Subcutaneous adipose tissue (tissue), 4 donors: Measurements from ENCODE around the gene KCNMA1. TPM values are rescaled to one million over a fixed set of nuclear protein-coding genes. Genes with fewer than 3 reads are reported as not detected.

ENCODE experiments used
- total RNA-seq, 4 donors: library from RNA; depleted of rRNA; stranded (reverse); fragments of >200 nt; gene quantifications; one replicate each; pipeline ENCODE4 v1.1.0, GENCODE V29; 2016
- TF ChIP-seq, protein P1 (sequence below): fragments of 450-650 bp; IDR thresholded peaks from one replicate; pipeline ENCODE4 v1.5.1; 2016; ENCODE audit warnings: low read depth, mild to moderate bottlenecking, control low read depth, antibody characterized with exemption, moderate library complexity

The KCNMA1 gene
- total RNA-seq, 4 donors from 2014 or later: 10.3 to 91.5 (median 23.8) TPM

- TF ChIP-seq, protein P1, sequence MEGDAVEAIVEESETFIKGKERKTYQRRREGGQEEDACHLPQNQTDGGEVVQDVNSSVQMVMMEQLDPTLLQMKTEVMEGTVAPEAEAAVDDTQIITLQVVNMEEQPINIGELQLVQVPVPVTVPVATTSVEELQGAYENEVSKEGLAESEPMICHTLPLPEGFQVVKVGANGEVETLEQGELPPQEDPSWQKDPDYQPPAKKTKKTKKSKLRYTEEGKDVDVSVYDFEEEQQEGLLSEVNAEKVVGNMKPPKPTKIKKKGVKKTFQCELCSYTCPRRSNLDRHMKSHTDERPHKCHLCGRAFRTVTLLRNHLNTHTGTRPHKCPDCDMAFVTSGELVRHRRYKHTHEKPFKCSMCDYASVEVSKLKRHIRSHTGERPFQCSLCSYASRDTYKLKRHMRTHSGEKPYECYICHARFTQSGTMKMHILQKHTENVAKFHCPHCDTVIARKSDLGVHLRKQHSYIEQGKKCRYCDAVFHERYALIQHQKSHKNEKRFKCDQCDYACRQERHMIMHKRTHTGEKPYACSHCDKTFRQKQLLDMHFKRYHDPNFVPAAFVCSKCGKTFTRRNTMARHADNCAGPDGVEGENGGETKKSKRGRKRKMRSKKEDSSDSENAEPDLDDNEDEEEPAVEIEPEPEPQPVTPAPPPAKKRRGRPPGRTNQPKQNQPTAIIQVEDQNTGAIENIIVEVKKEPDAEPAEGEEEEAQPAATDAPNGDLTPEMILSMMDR: no peak
These were observed 410.6 kb downstream of the KCNMA1 start for GRCh38 chr10:77226853-77227565.

DNA sequence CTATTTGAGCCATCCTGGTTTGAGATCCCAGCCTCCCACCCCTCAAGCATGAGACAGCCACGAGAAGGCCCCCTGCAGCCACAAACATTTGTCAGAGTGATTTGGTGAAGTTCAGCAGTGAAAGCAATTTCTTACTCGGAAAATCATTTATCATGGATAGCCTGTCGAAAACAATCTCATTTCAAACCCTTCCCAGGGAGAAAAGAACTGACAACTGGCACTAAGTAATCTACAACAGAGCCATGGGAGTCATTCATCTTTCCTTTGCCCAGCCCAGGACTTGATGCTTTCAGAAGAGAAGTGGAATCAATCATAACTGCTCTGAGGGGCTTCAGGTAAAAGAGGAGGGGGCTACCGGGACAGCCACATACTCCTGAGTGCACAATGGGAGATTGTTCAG, 411.2 kb downstream of the KCNMA1 start:
- TF ChIP-seq, protein P1: no peak

DNA sequence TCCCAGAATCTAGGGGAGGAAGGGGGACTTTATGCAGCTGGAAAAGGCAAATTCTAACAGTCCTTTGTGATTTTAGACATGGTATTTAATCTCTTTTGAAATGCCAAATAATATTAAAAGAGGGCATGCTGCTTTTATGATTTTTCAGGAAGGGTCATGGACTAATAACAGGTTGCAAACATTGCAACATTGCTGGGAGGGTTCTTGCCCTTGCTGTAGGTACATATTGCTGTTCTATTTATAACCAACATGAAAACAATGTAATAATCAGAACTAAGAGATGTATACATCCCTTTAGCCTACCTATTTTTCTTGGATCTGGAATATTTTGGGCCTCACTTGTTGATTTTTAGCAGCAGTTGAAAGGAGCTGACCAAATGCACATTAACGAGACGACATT, 411.6 kb downstream of the KCNMA1 start:
- TF ChIP-seq, protein P1: no peak

DNA sequence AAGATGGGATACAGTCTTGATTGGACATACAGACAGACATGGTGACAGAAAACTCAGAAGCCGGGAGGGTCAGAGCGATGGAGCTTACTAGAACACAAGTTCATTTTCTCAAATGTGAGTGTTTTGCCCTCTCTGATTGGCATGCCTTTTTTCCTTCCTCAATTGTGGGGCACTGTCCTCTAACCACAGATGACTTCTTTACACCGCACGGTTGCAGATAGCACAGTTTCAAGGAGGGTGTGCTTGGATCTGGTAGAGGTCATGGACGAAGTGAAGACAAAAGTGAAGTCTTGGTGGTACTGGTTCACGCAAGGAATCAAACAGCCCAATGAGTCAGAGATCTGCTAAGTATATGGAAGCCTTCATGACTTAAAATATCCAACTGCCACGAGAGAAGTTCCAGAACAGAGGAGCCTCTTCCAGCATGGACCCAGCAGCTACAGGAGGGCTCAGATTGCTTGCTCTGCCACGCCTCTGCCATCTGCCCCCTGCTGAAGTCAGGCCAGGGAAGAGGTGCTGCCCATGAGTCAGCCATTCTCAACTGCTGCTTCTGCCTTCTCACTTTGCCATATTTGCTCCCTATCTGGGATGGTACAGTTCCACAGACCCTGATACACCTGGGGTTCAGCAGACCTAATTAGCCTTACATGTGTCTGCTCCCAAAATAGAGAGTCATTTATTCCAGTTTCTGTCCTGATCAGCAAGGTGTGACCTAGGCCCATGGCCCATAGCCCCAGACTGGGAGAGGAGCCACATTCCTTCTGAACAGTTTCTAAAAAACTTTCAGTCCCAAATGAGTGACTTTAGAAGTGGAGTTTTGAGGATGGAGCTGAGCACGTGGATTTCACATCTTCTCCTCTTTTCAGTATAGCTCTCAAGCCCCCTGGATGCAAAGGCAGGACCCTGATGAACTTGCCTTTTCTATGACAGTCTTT, 413.8 kb downstream of the KCNMA1 start:
- TF ChIP-seq, protein P1: no peak

- TF ChIP-seq, protein P1: no peak
These were observed 417.5 kb downstream of the KCNMA1 start for GRCh38 chr10:77220150-77220549.

DNA sequence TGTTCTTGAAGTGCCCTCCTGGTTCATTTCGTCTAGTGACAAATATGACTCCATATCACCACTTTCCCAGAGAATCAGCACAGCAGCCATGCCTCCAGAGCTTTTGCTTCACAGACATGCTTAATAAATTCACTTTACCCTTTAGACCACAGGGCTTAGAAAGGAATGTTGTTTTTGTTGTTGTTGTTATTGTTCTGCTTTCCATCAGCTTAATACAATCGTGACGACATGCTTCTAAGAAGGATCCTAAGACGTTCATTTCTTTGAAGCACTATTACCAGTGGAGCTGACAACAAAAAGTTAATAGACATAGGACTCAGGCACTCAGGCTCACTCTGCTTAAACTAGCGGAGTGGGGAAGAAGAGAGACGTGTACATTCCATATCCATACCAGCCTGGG, 418.6 kb downstream of the KCNMA1 start:
- TF ChIP-seq, protein P1: no peak

GRCh38 chr10:77214799-77215198, 422.8 kb downstream of the KCNMA1 start:
- TF ChIP-seq, protein P1: no peak
